ENCODE results near the gene RASA2. TPM values are rescaled to one million over a fixed set of nuclear protein-coding genes. Genes with fewer than 3 reads are reported as not detected.

RASA2 gene
- total RNA-seq, 2 donors from 2014 or later = 15.4 to 23.1 TPM

- DNase-seq (ENCODE audit: low spot score) = no peak
- Histone ChIP-seq H3K36me3 (no peaks in the 10 kb centered on the region), H3K4me1 (ENCODE audit: control insufficient read depth in 1 of 2, low read depth in 2 of 2) (no peaks in the 10 kb centered on the region), H3K27me3 (replicated peaks; ENCODE audit: insufficient read depth) (no peaks in the 10 kb centered on the region), H3K9me3 (no peaks in the 10 kb centered on the region), H3K4me3 (no peak overlapping the region), H3K27ac (no peak overlapping the region)
- ATAC-seq (ENCODE audit: insufficient number of reproducible peaks, low FRiP score, low read depth) = no peak
- no peak for TF ChIP-seq CTCF (IDR thresholded peaks at IDR 0.05)
Observed at GRCh38 chr3:141505166-141505565, 18.3 kb downstream of the RASA2 start.

GRCh38 chr3:141506071-141506470, 19.2 kb downstream of the RASA2 start:
- Histone ChIP-seq H3K9me3 (no peaks in the 10 kb centered on the region), H3K27me3 (replicated peaks; ENCODE audit: insufficient read depth) (no peaks in the 10 kb centered on the region), H3K4me1 (ENCODE audit: control insufficient read depth in 1 of 2, low read depth in 2 of 2) (no peaks in the 10 kb centered on the region), H3K4me3 (no peak overlapping the region), H3K36me3 (no peaks in the 10 kb centered on the region), H3K27ac (no peak overlapping the region)
- no peak for TF ChIP-seq CTCF (IDR thresholded peaks at IDR 0.05)
- ATAC-seq (ENCODE audit: insufficient number of reproducible peaks, low FRiP score, low read depth) (no peak), DNase-seq (ENCODE audit: low spot score) (no peak)

- Histone ChIP-seq H3K4me3 (no peak overlapping the region), H3K27me3 (replicated peaks; ENCODE audit: insufficient read depth) (no peaks in the 10 kb centered on the region), H3K27ac (no peak overlapping the region), H3K36me3 (no peaks in the 10 kb centered on the region), H3K4me1 (ENCODE audit: control insufficient read depth in 1 of 2, low read depth in 2 of 2) (no peaks in the 10 kb centered on the region), H3K9me3 (no peaks in the 10 kb centered on the region)
- TF ChIP-seq CTCF (IDR thresholded peaks at IDR 0.05) = no peak
- DNase-seq (ENCODE audit: low spot score) (no peak), ATAC-seq (ENCODE audit: insufficient number of reproducible peaks, low FRiP score, low read depth) (no peak)
Observed at GRCh38 chr3:141507392-141508066, 20.7 kb downstream of the RASA2 start.

GRCh38 chr3:141508067-141508436, 21.2 kb downstream of the RASA2 start:
- H3K27ac ChIP-seq = no peak overlapping the region
- no peak for DNase-seq (ENCODE audit: low spot score)
- H3K36me3 ChIP-seq = no peaks in the 10 kb centered on the region
- no peaks in the 10 kb centered on the region for H3K9me3 ChIP-seq
- no peak for TF ChIP-seq CTCF (IDR thresholded peaks at IDR 0.05)
- H3K4me1 ChIP-seq (ENCODE audit: control insufficient read depth in 1 of 2, low read depth in 2 of 2) = no peaks in the 10 kb centered on the region
- no peak overlapping the region for H3K4me3 ChIP-seq
- H3K27me3 ChIP-seq (replicated peaks; ENCODE audit: insufficient read depth) = no peaks in the 10 kb centered on the region
- ATAC-seq (ENCODE audit: insufficient number of reproducible peaks, low FRiP score, low read depth) = no peak

- no peak for TF ChIP-seq CTCF (IDR thresholded peaks at IDR 0.05)
- ATAC-seq (ENCODE audit: insufficient number of reproducible peaks, low FRiP score, low read depth) = no peak
- H3K4me3 ChIP-seq = no peak overlapping the region
- no peak for DNase-seq (ENCODE audit: low spot score)
- H3K36me3 ChIP-seq = no peaks in the 10 kb centered on the region
- H3K9me3 ChIP-seq = no peaks in the 10 kb centered on the region
- no peaks in the 10 kb centered on the region for H3K27me3 ChIP-seq (replicated peaks; ENCODE audit: insufficient read depth)
- no peak overlapping the region for H3K27ac ChIP-seq
- no peaks in the 10 kb centered on the region for H3K4me1 ChIP-seq (ENCODE audit: control insufficient read depth in 1 of 2, low read depth in 2 of 2)
Observed at GRCh38 chr3:141511361-141511760, 24.5 kb downstream of the RASA2 start.
